Activated T-helper 1 cell treated with anti-CD3 and anti-CD28 coated beads, Interleukin-12 subunit alpha, Interleukin-12 subunit beta, Interleukin-2, Interleukin-4 antibody, amounts not matched to agents 30 ng/mL and 10 ng/mL and 1 ng/mL, durations not matched to agents 14 hours and 24 hours and 36 hours (primary cell): Measurements from ENCODE around the gene RGS10. TPM values are rescaled to one million over a fixed set of nuclear protein-coding genes. Genes with fewer than 3 reads are reported as not detected.

Experiments
- DNase-seq: peaks from one replicate; pipeline ENCODE4 v3.0.0; 2021; ENCODE audit warnings: low spot score
- H3K27ac Mint-ChIP-seq: one replicate; pipeline ENCODE4 v1.8.0; 2021; ENCODE audit warnings: mild to moderate bottlenecking, mixed read lengths
- H3K27me3 Mint-ChIP-seq: one replicate; pipeline ENCODE4 v1.8.0; 2022; ENCODE audit warnings: mild to moderate bottlenecking, moderate library complexity, mixed read lengths; ENCODE audit not compliant: insufficient read depth
- H3K36me3 Mint-ChIP-seq: one replicate; pipeline ENCODE4 v1.8.0; 2021; ENCODE audit warnings: low read depth, mixed read lengths
- H3K4me1 Mint-ChIP-seq: one replicate; pipeline ENCODE4 v1.8.0; 2021; ENCODE audit warnings: low read depth, mixed read lengths
- H3K4me3 Mint-ChIP-seq: one replicate; pipeline ENCODE4 v1.8.0; 2021; ENCODE audit warnings: mild to moderate bottlenecking, moderate library complexity, mixed read lengths
- H3K9me3 Mint-ChIP-seq: one replicate; pipeline ENCODE4 v1.8.0; 2021; ENCODE audit warnings: mixed read lengths
- intact Hi-C: fragments of 100-400 bp; cut with micrococcal nuclease; formaldehyde crosslinking; loops from one replicate; pipeline ENCODE4 v1.15.1; 2024
- total RNA-seq: library from RNA; stranded (reverse); gene quantifications from 2 replicates; pipeline ENCODE4 v1.2.3, GENCODE V29; 2022

The RGS10 gene
- total RNA-seq, 1 donor from 2014 or later = 150 TPM

DNA sequence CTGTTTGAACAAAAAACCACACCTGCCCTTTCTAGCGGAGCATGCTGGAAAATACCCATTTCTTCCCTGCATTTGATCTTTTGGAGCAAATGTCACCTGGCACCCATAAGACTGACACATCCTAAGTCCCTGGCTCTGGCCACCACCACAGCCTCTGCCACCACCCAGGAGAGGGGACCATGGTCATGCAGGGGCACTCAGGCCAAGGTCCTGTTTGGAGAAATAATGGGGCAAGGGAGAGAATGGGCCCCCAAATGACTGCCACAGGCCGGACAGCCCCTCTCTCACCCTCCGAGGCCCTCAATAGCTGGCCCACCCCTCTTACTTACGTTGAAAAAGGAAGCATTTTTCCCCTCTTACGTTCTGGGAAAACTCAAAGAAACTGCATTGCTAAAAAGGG lies 35.4 kb downstream of the RGS10 start:
- intact Hi-C loops = no loop called here
- Mint-ChIP-seq H3K4me1 (peaks cover 64% of the 10 kb centered on the region), H3K27ac (no peak overlapping the region)

DNA sequence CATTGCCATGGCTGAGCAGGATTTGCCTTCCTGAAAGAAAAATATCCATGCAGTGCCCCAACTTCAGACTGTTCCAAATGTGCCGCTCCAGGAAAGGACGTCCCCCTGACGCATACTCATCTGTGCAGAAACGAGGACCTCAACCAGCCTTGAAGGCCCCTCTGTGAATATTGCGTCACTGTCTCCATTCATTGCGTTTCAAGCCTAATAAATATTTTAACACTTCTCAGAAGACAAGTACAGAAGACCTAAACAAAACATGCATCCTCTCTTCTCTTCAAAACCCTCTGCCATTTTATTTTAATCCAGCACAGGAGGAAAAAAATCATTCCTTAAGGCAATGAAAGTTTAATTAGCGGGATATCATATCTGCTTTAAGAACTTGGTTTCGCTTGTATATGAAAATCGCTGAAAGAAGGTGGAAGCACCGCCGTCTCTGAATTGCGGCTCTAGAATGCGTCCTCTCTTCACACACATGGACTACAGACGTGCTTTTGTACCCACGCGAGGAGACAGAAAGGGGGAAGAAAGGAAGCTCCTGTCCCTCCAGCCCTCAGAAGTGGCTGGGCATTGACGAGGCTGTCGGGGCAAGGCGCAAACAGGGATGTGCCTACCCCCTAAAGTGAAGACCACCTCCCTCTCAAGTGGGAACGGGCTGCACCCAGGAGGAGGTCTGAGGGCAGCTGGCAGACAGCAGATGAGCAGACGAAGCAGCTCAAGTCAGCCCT lies 36.8 kb downstream of the RGS10 start:
- H3K27ac Mint-ChIP-seq = no peak overlapping the region
- DNase-seq = no peak
- no peak overlapping the region for H3K4me3 Mint-ChIP-seq
- H3K9me3 Mint-ChIP-seq = no peaks in the 10 kb centered on the region
- intact Hi-C loops = no loop called here
- H3K4me1 Mint-ChIP-seq = peaks cover 70% of the 10 kb centered on the region
- peaks cover 61% of the 10 kb centered on the region for H3K36me3 Mint-ChIP-seq
- H3K27me3 Mint-ChIP-seq = no peaks in the 10 kb centered on the region

More for the DNA sequence above, 35.4 kb downstream of the RGS10 start:
- no peaks in the 10 kb centered on the region for H3K27me3 Mint-ChIP-seq
- peaks cover 64% of the 10 kb centered on the region for H3K36me3 Mint-ChIP-seq
- no peaks in the 10 kb centered on the region for H3K9me3 Mint-ChIP-seq
- H3K4me3 Mint-ChIP-seq = no peak overlapping the region
- no peak for DNase-seq

DNA sequence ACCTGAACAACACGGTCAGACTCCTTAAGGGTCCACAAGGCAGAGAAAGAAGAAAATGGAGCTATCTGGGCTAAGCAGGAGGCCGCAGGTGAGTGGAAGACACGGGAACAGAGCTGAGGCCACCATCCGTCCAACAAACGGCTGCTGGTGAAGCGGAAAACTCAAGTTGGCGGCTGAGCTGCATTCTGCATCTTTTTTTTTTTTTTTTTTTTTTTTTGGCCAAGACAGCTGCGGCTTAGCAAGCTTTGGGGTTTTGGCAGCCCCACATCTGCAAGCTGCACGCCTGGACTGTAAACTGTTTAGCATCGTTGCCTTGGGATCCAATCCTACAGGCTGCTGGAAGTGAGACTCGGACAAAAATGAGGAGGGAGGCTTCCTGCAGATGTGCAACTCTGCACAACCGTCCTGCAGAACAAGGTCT lies 37.4 kb downstream of the RGS10 start:
- H3K9me3 Mint-ChIP-seq = no peaks in the 10 kb centered on the region
- no peak overlapping the region for H3K4me3 Mint-ChIP-seq
- intact Hi-C loops = no loop called here
- peaks cover 72% of the 10 kb centered on the region for H3K4me1 Mint-ChIP-seq
- H3K27ac Mint-ChIP-seq = no peak overlapping the region
- DNase-seq = no peak
- H3K27me3 Mint-ChIP-seq = no peaks in the 10 kb centered on the region
- H3K36me3 Mint-ChIP-seq = peaks cover 62% of the 10 kb centered on the region

DNA sequence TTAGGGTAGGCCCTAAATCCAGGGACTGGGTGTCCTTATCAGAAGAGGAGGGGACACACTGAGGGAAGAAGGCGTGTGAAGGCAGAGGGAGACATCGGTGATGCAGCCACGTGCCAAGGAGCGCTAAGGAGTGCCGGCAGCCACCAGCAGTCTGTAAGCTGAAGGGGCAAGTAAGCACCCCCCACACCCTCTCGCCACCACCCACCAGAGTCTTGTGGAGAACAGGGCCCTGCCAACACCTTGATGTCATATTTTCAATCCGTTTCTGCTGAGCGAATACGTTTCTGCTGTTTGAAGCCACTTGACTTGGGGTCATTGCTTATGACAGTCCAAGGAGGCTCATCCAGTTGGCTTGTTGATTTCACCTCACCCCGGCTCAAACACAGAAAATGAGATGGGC lies 37.9 kb downstream of the RGS10 start:
- intact Hi-C loops = loop anchor here (5.0 kb wide), 4 partner anchors 197 to 372 kb away; partner anchors contain the start of gene PRDX3
- H3K4me3 Mint-ChIP-seq = no peak overlapping the region
- no peaks in the 10 kb centered on the region for H3K27me3 Mint-ChIP-seq
- H3K9me3 Mint-ChIP-seq = no peaks in the 10 kb centered on the region
- no peak for DNase-seq
- H3K36me3 Mint-ChIP-seq = peaks cover 61% of the 10 kb centered on the region
- no peak overlapping the region for H3K27ac Mint-ChIP-seq
- H3K4me1 Mint-ChIP-seq = peaks cover 75% of the 10 kb centered on the region

DNA sequence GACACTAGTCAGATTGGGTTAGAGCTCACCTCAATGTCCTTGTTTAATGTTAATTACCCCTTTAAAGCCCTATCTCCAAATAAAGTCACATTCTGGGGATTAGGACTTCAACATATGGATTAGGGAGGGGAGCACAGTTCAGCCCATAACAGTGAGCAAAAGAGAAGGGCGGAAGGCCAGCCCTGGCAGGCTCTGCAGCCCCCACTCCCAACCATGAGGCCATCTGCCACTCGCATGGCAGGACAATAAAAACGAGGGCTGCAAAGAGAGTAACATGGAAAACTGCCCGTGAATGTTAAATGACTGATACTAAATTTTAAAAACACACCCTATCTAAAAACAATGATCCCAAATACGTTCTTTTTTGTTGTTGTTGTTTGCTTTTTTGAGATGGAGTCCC lies 38.7 kb downstream of the RGS10 start:
- no peaks in the 10 kb centered on the region for H3K27me3 Mint-ChIP-seq
- no peak overlapping the region for H3K4me3 Mint-ChIP-seq
- no peak for DNase-seq
- H3K4me1 Mint-ChIP-seq = peaks cover 83% of the 10 kb centered on the region
- intact Hi-C loops = loop anchor here (5.0 kb wide), 4 partner anchors 197 to 372 kb away; partner anchors contain the start of gene PRDX3
- H3K27ac Mint-ChIP-seq = no peak overlapping the region
- no peaks in the 10 kb centered on the region for H3K9me3 Mint-ChIP-seq
- peaks cover 66% of the 10 kb centered on the region for H3K36me3 Mint-ChIP-seq

DNA sequence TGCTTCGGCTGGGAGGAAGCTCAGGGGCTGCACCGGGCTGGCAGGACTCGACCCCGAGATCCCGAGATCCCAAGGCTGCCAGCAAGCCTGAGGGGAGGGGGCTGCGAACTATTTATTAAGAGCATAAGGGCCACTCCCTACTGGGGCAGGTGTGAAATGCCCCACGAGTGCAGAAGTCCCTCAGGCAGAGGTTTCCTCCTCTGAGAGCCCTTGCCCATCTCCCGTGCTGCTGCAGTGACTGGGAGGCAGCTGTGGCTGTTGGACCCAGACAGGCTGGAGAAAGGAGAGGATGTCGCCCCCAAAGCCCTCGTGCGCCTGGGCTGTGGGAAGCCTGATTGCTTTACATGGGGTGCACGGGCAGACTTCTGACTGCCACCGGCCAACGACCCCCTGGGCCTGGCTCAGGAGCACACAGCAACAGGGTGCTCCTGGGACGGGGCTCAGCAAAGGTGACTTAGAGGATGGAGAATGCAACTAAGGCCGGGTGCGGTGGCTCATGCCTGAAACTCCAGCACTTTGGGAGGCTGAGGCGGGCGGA lies 39.8 kb downstream of the RGS10 start:
- intact Hi-C loops = loop anchor here (1.0 to 5.0 kb wide), 6 partner anchors 14 to 370 kb away; partner anchors contain the start of genes PRDX3 and RGS10

DNA sequence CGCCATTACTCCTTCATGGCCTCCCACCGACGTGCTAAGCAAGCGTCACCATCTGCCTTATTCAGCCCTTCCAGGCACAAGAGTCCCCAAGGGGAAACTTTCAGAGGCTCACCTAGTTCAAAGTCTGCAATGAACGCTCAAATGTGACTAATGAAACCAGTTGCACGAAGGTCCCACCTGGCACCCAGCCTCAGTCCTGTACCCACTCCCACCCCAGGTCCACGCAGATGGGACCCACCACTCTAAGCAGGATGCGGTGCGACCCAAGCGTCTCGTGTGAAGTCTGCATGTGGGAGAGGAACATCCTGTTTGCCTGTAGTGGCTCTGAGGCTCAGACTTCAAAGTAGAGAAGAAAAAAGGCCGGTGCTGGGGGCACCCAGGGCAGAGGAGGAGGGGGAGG lies 40.3 kb downstream of the RGS10 start:
- peak overlapping the region; percentile 70 for H3K4me3 Mint-ChIP-seq
- H3K27ac Mint-ChIP-seq = peak overlapping the region; percentile 94
- peaks cover 90% of the 10 kb centered on the region for H3K4me1 Mint-ChIP-seq
- peak; percentile 71 for DNase-seq
- peaks cover 70% of the 10 kb centered on the region for H3K36me3 Mint-ChIP-seq
- H3K9me3 Mint-ChIP-seq = no peaks in the 10 kb centered on the region
- H3K27me3 Mint-ChIP-seq = no peaks in the 10 kb centered on the region
- intact Hi-C loops = loop anchor here (1.0 to 5.0 kb wide), 6 partner anchors 14 to 370 kb away; partner anchors contain the start of genes PRDX3 and RGS10

More for the DNA sequence above, 39.8 kb downstream of the RGS10 start:
- H3K4me3 Mint-ChIP-seq = peak overlapping the region; percentile 70
- H3K36me3 Mint-ChIP-seq = peaks cover 67% of the 10 kb centered on the region
- DNase-seq = no peak
- H3K27me3 Mint-ChIP-seq = no peaks in the 10 kb centered on the region
- peaks cover 86% of the 10 kb centered on the region for H3K4me1 Mint-ChIP-seq
- peak overlapping the region; percentile 94 for H3K27ac Mint-ChIP-seq
- no peaks in the 10 kb centered on the region for H3K9me3 Mint-ChIP-seq

DNA sequence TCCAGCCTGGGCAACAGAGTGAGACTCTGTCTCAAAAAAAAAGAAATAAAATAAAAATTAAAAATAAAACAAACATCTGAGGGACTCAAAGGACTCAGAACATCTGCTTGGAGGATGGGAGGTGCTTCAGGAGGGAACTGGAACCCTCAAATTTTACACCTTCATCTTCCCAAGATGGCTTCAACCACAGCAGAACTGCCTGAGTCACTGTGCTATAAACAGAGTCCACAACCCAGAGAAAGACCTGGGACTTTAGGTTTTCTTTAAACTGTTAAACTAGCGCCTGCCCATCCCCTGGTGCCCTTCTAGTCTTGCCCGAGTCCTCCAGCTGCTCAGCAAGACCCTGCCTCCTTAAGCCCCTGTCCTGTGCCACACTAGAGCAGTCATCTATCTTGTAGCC lies 40.8 kb downstream of the RGS10 start:
- Mint-ChIP-seq H3K9me3 (no peaks in the 10 kb centered on the region), H3K27ac (peak overlapping the region; percentile 94), H3K36me3 (peaks cover 65% of the 10 kb centered on the region), H3K4me3 (peak overlapping the region; percentile 70), H3K27me3 (no peaks in the 10 kb centered on the region), H3K4me1 (peaks cover 91% of the 10 kb centered on the region)
- intact Hi-C loops = loop anchor here (1.0 to 5.0 kb wide), 6 partner anchors 15 to 369 kb away; partner anchors contain the start of genes PRDX3 and RGS10
- no peak for DNase-seq

DNA sequence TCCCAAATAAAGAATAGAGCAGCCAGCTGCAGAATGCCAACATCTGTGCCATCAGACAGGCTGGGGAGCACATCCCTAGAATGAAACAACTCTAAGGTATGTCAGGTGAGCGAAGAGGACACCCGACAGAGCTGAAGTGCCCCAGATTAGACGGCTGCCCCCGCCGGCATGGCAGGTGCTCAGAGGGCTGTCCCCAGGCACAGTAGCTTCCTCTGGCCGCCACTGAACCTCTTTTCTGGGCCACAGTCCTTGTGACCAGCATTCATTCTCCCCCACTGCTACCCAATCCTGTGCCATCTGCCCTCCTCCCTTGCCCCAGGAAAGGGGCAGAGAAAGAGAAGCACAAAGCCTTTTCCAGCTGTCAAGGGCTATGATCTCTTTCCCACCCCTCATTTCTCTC lies 41.7 kb downstream of the RGS10 start:
- H3K27ac Mint-ChIP-seq = peak overlapping the region; percentile 65
- H3K36me3 Mint-ChIP-seq = peaks cover 66% of the 10 kb centered on the region

DNA sequence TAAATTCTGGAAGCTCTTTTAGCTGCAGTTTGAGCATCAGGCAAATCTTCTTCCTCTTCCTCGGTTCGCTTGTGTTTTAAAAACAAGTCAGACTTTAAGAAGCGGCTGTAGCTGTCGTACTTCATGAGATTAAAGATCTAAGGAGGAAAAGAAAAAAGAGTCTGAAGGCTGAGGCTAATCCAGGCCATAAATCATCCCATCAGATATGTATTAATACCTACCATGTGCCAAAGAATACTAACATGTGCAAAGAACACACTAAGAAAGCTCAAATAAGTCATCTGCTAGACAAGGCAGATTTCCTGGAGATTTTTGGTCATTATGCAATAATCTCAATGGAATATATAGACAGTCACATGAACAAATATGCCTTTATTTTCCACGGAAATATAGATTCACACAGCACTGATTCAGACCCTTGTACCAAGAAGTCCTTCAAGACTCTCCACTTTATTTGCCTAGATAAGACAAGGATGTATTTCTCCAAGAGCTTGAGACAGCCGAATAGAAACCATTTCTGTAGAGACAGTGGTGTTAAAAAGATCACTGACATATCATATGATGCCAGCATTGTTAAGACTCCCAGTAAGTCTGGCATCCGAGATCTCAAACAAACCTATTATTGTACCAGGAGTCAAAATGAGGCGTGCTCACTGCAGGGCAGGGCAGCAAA lies 42.3 kb downstream of the RGS10 start:
- no peaks in the 10 kb centered on the region for H3K9me3 Mint-ChIP-seq
- peaks cover 64% of the 10 kb centered on the region for H3K36me3 Mint-ChIP-seq
- peak overlapping the region; percentile 23 for H3K27ac Mint-ChIP-seq
- intact Hi-C loops = loop anchor here (5.0 kb wide), 4 partner anchors 193 to 368 kb away; partner anchors contain the start of gene PRDX3
- DNase-seq = no peak
- H3K4me1 Mint-ChIP-seq = peaks cover 92% of the 10 kb centered on the region
- no peak overlapping the region for H3K4me3 Mint-ChIP-seq
- H3K27me3 Mint-ChIP-seq = no peaks in the 10 kb centered on the region

More for the DNA sequence above, 41.7 kb downstream of the RGS10 start:
- H3K9me3 Mint-ChIP-seq = no peaks in the 10 kb centered on the region
- DNase-seq = no peak
- H3K4me1 Mint-ChIP-seq = peaks cover 94% of the 10 kb centered on the region
- intact Hi-C loops = loop anchor here (5.0 kb wide), 4 partner anchors 194 to 369 kb away; partner anchors contain the start of gene PRDX3
- peak overlapping the region; percentile 24 for H3K4me3 Mint-ChIP-seq
- no peaks in the 10 kb centered on the region for H3K27me3 Mint-ChIP-seq

DNA sequence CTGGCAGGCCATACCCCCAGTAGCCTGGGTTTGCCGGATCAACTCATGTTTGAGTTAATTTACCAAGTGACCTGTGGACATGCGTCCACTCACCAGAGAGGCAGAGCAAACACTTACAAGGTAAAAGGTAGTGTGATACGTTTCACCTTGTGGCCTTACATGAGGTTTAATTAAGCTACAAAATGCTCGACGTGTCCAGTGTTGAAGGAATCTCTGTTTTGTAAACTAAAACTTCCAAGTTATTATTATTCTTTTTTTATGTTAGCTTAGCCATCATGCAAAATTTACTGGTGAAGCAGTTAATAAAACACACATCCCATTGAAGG lies 42.9 kb downstream of the RGS10 start:
- DNase-seq = no peak
- no peaks in the 10 kb centered on the region for H3K27me3 Mint-ChIP-seq
- H3K27ac Mint-ChIP-seq = peak overlapping the region; percentile 70
- peaks cover 92% of the 10 kb centered on the region for H3K4me1 Mint-ChIP-seq
- peak overlapping the region; percentile 74 for H3K4me3 Mint-ChIP-seq
- H3K9me3 Mint-ChIP-seq = no peaks in the 10 kb centered on the region
- intact Hi-C loops = loop anchor here (5.0 to 10.0 kb wide), 8 partner anchors 98 to 745 kb away; partner anchors contain the start of genes BAG3, CACUL1, PRDX3 and TIAL1
- H3K36me3 Mint-ChIP-seq = peaks cover 62% of the 10 kb centered on the region

DNA sequence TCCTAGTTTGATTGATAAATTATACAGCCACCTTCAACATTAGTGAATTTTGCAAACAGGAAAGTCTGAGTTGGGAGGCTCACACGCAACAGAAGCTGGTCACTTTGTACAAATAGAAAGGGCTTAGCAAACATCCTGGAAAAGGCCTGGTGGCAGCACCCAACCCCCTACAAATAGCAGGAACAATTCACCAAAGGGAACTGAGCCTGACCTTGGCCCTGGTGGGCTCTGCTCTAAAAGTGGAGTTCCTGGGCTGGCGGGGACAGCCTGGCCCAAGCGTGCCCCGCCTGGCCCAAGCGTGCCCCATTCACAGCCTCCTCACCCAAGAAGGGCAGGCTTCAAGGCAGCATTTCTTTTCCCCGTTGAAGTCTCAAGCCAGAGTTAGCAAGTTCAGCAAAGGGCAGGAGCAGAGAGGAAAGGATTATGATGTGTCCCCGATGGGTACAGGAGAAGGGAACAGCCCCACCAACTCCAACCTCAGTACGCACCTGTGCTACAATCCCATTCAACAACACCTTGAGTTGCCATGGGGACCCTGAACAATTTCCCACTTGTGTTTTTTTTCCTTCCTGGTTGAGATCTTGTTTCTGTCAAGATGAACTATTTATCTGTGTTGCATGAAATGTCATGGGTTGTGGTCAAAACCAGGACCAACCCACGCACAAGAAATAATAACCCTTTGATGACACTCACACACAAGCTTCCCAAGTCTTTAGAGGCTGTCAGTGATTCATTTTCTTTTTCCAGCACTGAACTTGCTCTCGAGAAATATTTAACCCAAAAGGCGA lies 43.4 kb downstream of the RGS10 start:
- intact Hi-C loops = loop anchor here (5.0 to 10.0 kb wide), 4 partner anchors 98 to 744 kb away; partner anchors contain the start of genes BAG3, CACUL1 and TIAL1
- peak overlapping the region; percentile 70 for H3K27ac Mint-ChIP-seq
- H3K27me3 Mint-ChIP-seq = no peaks in the 10 kb centered on the region
- no peaks in the 10 kb centered on the region for H3K9me3 Mint-ChIP-seq
- H3K36me3 Mint-ChIP-seq = peaks cover 60% of the 10 kb centered on the region
- peak overlapping the region; percentile 74 for H3K4me3 Mint-ChIP-seq
- no peak for DNase-seq
- H3K4me1 Mint-ChIP-seq = peaks cover 92% of the 10 kb centered on the region
